NK-92 treated with Interleukin-12 subunit alpha and Interleukin-12 subunit beta, amount 100 ng/mL, for 24 hours (cell line): ENCODE data around the gene KCNAB1.

ENCODE experiments used
- DNase-seq: peaks from one replicate; lab custom pipeline; 2025; lab: John Stamatoyannopoulos, UW

Gene KCNAB1

DNA sequence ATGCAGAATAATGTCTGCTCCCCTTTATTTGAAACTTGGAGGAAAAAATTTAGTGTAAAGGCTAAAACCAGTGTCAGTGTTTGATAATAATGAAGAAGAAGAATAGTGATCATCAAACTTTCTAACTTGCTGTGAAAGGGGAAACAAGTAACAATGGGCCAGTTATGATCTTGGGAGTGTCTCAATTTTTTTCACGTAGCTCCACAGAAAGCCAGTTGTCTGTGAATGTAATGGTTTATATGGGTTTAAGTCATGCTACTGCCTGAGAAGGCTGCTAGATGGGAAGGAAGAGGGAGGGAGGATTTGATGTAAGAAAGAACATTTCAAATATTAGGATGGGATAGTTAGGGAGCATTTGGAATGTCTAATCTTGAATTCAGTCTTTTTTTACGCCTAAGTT, 455.7 kb downstream of the KCNAB1 start:
- no peak for DNase-seq

DNA sequence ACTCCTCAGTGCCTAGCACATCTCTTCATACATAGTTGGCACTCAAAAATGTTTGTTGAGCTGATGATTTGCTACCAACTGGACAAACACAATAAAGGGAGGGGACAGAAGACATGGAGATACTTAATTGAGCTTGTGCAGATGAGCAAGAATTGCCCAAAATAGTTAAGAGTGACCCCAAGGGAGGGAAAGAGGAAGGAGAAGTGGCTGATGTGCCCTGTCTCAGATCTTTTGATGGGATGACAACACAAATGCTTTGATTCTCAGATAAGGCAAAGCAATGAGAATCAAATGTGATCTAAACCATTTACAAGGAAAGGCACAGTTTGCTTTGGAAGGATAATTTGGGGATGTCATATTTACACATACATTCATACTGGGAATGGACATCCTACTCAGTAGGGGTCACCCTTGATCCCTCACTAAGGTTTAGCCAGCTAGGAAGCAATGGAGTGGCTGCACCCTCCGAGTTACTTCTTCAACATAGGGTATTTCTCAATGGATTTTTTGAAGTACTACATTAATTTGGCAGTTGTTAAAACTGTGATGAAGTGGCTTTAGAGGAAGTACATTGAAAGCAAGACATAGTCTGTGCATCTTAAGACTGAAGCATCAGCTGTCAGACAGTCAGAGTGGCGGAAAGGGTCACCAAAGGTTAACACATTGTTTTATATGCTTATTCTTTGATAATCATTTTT, 456.4 kb downstream of the KCNAB1 start:
- DNase-seq, result no peak

DNA sequence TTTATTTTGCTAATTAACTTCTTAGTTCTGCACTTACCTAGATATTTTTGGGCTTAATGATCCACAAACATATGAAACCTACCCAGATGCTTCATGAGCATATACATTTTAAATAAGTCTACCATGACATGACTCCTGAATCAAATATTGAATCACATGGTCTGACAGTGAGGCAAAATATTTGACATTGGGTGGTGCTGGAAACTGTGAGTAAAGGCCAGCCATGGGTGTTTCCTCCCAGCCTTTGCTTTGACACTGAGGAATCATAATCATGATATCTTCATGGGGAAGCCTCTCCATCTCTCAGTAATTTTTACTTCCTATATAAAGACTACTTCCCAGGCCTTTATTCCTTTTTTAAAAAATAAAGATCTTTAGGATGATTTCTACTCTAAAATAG, 457.4 kb downstream of the KCNAB1 start:
- DNase-seq, result no peak

DNA sequence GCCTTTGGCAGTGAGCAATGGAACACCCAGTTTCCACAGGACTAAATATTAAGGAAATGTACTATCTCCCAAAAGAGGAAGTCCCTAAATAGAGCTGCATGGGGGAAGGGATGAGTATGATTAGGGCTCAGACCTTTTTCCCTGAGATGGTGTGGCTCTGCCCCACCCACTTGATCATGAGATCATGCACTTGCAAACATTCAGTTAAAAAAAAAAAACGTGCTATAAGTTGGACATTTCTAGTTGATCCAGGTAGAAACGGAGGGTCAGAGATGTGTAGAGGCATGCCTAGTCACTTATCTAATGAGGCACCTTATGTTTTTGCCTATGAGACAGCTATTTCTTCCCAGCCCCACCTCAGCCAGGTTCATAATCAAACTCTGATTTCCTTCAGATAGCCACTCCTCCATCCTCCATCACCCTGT, 459.1 kb downstream of the KCNAB1 start:
- DNase-seq, result no peak

DNA sequence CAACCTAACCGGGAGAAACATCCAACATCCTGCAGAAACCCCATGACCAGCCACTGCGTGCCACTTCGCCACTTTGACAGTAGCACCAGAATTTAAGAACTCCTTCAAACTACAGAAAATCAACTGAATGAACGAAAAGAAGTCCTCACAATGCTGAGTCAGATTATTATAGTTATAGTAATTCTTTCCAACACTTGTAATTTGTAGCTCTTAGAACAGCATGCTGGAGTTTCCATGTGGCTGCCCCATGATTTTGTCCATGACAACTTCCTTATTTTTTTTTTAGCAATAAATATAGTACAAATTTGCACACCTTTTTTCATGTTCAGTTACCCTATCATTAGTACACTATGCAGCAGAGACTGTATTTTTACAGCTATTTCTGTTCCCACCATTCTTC, 460.7 kb downstream of the KCNAB1 start:
- no peak for DNase-seq

DNA sequence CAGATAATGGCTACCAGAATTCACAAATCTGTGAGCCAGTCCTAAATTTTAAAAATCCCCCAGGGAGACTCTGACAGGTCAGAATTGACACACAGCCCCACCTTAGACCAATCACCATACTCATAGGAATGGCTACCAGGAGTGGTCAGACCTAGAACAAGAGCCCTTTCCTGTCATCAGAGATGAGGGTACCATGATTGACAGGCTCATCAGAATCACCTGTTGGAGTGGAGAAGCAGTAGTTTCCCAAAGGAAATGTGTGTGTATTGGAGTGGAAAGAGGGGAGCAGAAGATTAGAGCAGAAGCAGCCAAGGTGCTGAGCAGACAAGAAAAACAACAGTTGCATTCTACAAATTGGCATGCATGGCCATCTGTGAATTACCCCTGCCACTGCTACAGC, 461.6 kb downstream of the KCNAB1 start:
- no peak for DNase-seq

DNA sequence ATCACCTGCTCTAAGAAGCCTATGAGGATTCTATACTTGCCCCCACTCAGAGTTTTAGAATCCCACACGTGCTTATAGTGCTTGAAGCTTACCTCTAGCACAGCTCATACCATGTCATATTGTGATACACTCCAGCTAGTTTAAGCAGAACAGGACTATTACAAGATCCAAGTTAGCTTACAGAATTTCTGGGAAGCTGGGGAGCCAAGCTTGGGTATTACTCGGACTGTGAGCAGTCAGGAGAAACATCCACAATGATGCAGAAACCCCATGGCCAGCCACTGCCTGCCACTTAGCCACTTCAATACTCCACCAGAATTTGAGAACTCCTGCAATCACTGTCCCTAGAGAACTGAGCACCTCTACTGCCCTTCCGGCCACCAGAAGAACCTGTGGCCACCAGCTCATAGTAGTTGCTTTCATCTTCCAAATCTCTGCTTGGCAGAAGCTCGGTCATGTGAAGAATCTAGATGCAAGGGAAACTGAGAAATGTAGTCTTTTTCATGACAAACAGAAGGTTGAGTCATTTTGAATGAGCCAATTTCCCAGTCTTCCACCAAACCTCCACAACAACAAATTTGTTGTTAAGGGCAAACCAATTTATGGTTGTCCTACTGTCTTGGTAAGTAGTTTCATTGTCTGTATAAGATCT, 462.3 kb downstream of the KCNAB1 start:
- DNase-seq, result no peak

DNA sequence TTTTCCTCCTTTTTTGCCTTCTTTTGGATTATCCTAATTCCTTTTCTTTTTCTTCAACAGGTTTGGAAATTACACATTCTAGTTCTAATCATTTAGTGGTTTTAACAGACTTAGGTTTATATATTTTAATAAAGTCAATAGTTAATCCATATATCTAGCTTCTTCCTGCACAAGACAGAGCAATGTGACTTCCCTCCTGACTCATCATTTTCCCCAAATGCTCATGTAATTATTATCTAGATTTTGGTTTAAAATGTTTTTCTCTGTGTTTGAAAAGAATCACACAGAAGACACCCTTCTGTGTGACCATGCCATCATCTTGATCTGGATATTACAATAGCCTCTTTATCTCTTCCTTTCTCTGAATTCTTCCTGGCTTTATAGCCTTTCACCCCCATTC, 463.1 kb downstream of the KCNAB1 start:
- no peak for DNase-seq

DNA sequence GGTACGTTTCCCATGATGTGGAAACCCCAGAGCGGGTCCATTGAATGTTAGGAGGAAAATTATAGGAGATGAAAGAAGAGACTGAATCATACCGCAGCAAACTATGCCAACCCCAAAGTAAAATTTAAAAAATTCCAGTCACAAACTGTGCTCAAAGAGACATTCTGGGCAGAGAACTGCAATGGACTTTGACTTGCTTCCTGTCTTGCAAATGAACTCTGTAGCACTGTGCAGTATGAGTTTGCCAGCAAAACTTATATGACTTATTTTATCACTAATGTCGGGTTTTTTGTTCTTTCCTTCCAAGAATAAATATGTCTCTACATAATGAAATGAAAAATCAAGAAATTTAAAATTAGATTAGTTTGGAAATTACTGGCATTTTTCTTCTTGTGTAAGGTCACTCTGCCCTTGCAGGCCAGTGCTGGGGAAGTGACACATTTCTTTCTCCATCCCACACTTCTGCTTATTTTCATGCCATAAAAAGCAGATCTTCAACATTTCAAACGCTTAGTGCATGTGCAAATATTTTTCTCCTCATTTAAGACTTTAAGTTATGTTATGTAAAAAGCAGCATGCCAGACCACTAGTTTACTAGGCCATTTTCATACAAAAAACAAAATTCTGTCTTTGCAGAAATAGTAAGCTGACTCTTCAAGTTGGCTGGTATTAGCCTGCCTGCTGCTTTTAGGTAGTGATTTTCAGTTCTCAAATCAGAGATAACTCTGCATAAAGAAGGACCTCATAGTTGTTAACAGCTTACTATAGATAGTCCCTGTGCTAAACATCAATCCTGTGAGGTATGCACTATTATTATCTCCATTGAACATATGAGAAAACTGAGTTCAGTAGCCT, 466.8 kb downstream of the KCNAB1 start:
- DNase-seq, result no peak

DNA sequence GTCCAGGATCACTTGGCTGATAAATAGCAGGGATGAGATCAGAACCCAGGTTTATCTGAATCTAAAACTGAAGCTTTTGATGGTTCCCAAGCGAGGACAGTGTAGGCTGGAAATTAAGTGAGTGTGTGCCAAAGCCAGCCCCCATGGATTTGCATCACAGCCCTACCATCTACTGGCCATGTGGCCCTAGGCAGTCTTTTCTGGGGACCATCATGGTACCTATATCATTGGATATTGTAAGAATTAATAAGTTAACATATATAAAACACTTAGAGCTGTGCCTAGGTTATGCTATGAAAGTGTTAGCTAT, 467.3 kb downstream of the KCNAB1 start:
- no peak for DNase-seq
